SH-SY5Y (cell line): Measurements from ENCODE around the gene ZNF598.

Experiments used
- GATA2 ChIP-seq: IDR thresholded peaks from 2 replicates; pipeline ENCODE4 v1.6.1; 2011; ENCODE audit warnings: mild to moderate bottlenecking, low read depth, low read length
- GATA3 ChIP-seq: IDR thresholded peaks from 2 replicates; pipeline ENCODE4 v1.6.1; 2011; ENCODE audit warnings: low read depth, mild to moderate bottlenecking, low read length, moderate library complexity

GRCh38 chr16:1989209-1990100, 20.2 kb downstream of the ZNF598 start, which contains the start of gene SYNGR3:
- TF ChIP-seq GATA2 (no peak), GATA3 (no peak)
